ENCODE data around the gene MORF4L1.

DNA sequence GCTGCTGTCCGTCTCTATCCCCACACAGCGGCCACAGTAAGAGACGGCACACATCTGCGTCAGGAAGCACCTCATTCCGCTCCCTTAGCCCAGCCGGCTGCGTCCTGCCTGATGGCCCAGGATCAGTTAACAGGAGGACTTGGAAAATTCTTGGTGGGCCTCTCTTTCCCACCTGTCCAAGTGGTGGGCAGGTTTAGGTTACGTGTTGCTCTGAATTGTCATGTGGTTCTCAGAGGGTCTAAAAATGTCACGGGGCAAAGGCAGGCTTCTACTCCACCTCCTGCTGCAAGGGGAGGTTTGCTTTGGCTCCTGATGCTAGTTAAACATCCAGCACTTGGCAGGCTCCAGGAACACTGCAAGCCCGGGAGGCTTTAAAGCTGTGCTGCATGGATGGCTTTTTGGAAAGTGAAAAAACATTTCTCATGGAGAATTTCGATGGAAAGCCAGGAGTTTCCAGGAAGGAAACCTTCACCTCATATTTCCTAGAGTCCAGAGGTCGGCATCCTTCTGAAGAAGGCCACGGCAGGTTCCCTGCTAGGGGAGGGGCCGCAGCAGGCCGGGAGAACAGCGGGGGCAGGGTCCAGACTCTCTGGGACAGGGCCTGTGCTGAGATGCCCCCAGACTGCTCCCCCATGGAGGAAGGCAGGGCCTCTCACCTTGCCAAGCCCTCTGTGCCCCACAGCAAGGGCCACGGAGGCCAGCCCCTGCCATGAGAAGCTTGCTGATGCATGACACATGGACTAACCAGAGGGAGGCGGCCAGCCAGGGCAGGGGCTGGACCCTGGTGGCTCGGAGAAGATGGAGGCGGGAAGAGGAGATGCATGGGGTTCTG lies 61.3 kb downstream of the MORF4L1 start:
- no peak for TF ChIP-seq POLR2A (IDR thresholded peaks at IDR 0.05)
- TF ChIP-seq, protein P1, sequence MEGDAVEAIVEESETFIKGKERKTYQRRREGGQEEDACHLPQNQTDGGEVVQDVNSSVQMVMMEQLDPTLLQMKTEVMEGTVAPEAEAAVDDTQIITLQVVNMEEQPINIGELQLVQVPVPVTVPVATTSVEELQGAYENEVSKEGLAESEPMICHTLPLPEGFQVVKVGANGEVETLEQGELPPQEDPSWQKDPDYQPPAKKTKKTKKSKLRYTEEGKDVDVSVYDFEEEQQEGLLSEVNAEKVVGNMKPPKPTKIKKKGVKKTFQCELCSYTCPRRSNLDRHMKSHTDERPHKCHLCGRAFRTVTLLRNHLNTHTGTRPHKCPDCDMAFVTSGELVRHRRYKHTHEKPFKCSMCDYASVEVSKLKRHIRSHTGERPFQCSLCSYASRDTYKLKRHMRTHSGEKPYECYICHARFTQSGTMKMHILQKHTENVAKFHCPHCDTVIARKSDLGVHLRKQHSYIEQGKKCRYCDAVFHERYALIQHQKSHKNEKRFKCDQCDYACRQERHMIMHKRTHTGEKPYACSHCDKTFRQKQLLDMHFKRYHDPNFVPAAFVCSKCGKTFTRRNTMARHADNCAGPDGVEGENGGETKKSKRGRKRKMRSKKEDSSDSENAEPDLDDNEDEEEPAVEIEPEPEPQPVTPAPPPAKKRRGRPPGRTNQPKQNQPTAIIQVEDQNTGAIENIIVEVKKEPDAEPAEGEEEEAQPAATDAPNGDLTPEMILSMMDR (IDR thresholded peaks at IDR 0.05) = no peak
